ENCODE results near the gene PLPP3.

The PLPP3 gene

DNA sequence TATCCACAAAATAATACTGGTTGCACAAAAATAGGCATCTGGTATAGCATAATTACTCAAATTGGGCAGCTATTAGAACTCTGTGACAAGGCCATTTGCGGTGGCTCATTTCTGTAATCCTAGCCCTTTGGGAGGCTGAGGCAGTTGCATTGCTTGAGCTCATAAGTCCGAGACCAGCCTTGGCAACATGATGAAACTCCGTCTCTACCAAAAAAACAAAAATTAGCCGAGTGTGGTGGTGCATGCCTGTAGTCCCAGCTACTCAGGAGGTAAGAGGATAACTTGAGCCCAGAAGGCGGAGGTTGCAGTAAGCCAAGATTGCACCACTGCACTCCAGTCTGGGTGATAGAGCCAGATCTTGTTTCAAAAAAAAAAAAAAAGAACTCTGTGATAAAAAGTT is 36.7 kb downstream of the PLPP3 start:
- no peak for DNase-seq (ENCODE audit: low spot score)
- TF ChIP-seq, protein P1, sequence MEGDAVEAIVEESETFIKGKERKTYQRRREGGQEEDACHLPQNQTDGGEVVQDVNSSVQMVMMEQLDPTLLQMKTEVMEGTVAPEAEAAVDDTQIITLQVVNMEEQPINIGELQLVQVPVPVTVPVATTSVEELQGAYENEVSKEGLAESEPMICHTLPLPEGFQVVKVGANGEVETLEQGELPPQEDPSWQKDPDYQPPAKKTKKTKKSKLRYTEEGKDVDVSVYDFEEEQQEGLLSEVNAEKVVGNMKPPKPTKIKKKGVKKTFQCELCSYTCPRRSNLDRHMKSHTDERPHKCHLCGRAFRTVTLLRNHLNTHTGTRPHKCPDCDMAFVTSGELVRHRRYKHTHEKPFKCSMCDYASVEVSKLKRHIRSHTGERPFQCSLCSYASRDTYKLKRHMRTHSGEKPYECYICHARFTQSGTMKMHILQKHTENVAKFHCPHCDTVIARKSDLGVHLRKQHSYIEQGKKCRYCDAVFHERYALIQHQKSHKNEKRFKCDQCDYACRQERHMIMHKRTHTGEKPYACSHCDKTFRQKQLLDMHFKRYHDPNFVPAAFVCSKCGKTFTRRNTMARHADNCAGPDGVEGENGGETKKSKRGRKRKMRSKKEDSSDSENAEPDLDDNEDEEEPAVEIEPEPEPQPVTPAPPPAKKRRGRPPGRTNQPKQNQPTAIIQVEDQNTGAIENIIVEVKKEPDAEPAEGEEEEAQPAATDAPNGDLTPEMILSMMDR (IDR thresholded peaks at IDR 0.05; ENCODE audit: extremely low read depth, insufficient read depth, missing control alignments) = no peak
- in situ Hi-C loops (cut with MboI; ENCODE audit: low pct_unique_long_range_greater_than_20kb, low sequenced_read_pairs, unreplicated experiment) = no loop called here

DNA sequence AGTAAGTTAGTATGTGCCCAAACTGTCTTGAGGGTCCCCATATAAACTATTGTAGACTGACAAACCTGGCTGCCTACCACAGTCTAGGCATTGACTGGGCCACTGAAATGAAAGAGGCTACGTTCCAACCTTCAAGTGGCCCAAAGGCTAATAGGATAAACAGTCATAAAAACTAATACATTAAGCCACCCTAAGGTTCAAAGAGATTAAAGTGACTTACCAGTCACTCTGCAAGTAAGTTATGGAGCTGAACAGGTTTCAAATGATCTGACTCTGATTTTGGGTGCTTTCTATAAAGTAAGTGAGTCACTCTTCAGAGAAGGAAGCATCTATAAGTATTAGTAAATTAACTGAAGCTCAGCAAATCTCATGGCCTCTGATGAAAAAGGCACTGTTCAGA is 38.0 kb downstream of the PLPP3 start:
- in situ Hi-C loops (cut with MboI; ENCODE audit: low pct_unique_long_range_greater_than_20kb, low sequenced_read_pairs, unreplicated experiment) = no loop called here
- TF ChIP-seq, protein P1 (IDR thresholded peaks at IDR 0.05; ENCODE audit: extremely low read depth, insufficient read depth, missing control alignments) = no peak
- DNase-seq (ENCODE audit: low spot score) = no peak

DNA sequence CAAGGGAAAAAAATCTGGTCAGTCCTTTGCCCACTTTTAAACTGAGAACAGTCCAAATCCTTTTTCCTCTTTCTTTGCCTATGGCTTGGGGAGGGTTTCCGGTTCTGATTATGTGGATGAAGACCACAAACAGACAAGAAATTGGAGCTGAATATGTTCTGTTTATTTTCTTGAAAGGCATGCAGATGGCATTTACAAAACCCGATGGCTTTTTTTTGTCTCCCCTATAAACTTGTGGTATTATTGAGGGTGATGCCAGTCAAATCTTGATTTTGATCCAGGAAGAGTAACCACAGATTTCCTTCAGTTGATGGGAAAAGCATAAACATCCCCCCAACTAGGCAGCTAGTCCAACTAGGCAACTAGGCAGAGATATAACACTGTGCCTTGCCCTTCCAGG is 38.9 kb downstream of the PLPP3 start:
- in situ Hi-C loops (cut with MboI; ENCODE audit: low pct_unique_long_range_greater_than_20kb, low sequenced_read_pairs, unreplicated experiment) = no loop called here
- DNase-seq (ENCODE audit: low spot score) = no peak
- TF ChIP-seq, protein P1 (IDR thresholded peaks at IDR 0.05; ENCODE audit: extremely low read depth, insufficient read depth, missing control alignments) = no peak

DNA sequence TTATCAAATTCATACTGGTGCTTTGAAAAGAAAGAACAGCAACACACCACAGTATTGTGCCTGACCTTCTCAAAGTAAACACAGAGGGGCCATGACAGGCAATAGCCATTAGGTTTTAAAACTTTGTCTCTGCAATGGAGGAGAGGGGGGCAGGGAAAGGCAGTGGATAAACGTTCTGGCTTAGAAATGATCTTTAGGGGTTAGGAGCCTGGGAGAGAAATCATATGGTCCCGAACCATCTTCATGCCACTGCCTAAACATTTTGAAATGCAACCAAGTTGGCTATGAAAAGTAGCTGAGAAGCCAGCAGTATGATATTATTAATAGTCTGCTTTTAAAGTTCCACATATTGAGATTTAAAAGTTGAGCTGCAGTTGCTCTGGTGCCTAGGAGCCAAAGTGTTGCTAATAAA is 39.8 kb downstream of the PLPP3 start:
- DNase-seq (ENCODE audit: low spot score) = no peak
- TF ChIP-seq, protein P1 (IDR thresholded peaks at IDR 0.05; ENCODE audit: extremely low read depth, insufficient read depth, missing control alignments) = no peak
- in situ Hi-C loops (cut with MboI; ENCODE audit: low pct_unique_long_range_greater_than_20kb, low sequenced_read_pairs, unreplicated experiment) = no loop called here

DNA sequence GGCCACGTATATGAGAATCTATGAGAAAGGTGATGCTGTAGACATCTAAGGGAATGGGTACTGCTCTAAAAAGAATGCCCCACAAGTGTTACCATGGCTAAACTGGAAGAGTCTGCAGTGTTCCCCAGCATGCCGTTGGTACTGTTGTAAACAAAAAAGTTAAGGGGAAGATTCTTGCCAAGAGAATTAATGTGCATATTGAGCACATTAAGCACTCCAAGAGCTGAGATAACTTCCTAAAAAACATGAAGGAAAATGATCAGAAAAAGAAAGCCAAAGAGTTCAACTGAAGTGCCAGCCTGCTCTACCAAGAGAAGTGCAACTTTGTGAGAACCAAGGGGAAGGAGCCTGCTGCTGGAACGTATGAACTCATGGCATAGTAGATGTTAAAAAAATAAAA is 40.8 kb downstream of the PLPP3 start:
- in situ Hi-C loops (cut with MboI; ENCODE audit: low pct_unique_long_range_greater_than_20kb, low sequenced_read_pairs, unreplicated experiment) = no loop called here
- DNase-seq (ENCODE audit: low spot score) = no peak
- TF ChIP-seq, protein P1 (IDR thresholded peaks at IDR 0.05; ENCODE audit: extremely low read depth, insufficient read depth, missing control alignments) = no peak

DNA sequence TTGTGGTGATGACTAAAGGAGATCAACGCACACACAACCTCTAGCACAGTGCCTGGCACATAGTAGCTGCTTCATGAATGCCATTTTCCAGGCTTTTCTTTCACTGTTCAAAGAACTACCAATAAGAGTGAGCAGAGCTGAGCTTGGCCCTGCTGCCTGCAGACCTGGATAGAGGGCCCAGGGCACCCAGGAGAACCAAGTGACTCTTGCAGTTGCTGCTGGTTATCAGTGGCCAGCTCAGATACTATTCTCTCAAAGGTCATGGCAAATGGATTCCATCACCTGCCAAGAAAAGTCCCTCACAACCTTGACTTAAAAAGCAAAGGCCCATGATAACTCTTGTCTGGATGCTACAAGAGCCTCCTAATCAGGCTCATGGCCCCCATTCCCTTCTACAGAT is 41.7 kb downstream of the PLPP3 start:
- TF ChIP-seq, protein P1 (IDR thresholded peaks at IDR 0.05; ENCODE audit: extremely low read depth, insufficient read depth, missing control alignments) = no peak

DNA sequence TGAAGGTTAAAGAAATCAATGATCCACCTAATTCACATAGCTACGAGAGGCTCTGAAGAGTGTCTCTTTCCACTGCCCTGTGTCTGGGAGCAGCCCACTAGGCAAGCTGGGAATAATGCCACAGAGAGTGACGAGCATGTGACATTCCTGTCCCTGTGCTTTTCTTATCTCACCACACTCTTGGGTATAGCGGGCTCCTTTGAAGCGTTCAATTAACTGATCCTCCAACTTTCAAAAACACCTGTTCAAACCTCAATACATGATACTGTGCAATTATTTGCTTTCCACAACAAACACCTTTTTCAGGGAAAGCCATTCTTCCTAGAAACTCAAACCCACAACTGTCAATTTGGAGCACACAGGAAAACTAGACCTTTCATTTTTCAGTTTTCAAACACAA is 43.4 kb downstream of the PLPP3 start:
- DNase-seq (ENCODE audit: low spot score) = no peak
- in situ Hi-C loops (cut with MboI; ENCODE audit: low pct_unique_long_range_greater_than_20kb, low sequenced_read_pairs, unreplicated experiment) = no loop called here
- TF ChIP-seq, protein P1 (IDR thresholded peaks at IDR 0.05; ENCODE audit: extremely low read depth, insufficient read depth, missing control alignments) = no peak

More for the DNA sequence above, 41.7 kb downstream of the PLPP3 start:
- DNase-seq (ENCODE audit: low spot score) = no peak
- in situ Hi-C loops (cut with MboI; ENCODE audit: low pct_unique_long_range_greater_than_20kb, low sequenced_read_pairs, unreplicated experiment) = no loop called here

All from GM13977 (cell line).